ENCODE measurements around the gene ACP4. TPM values are rescaled to one million over a fixed set of nuclear protein-coding genes. Genes with fewer than 3 reads are reported as not detected.
"Not testable (repeated sequence)": the region's sequence is repeated elsewhere in the genome, so short reads cannot be mapped to it uniquely, and the experiment has no call there.

The ACP4 gene
- total RNA-seq, 1 donor = not detected

DNA sequence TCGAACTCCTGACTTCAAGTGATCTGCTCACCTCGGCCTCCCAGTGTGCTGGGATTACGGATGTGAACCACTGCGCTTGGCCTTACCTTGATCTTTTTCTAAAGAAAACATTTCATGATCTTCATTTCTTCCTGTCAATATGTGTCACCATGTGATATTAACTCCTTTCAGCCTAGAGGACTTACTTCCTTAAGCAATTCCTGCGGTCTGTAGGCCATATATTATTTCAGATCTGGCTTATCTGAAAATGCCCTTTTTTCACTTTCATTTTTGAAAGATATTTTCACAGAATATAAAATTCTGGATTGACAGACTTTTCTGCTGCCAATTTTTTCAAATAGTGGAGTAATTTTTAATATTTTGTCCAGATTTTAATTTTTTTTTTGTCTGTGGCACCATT, 21.9 kb upstream of the ACP4 start:
- Histone ChIP-seq H3K36me3 (ENCODE audit: insufficient read depth, low read length) (no peaks in the 10 kb centered on the region), H3K27me3 (ENCODE audit: insufficient read depth, low read length) (no peaks in the 10 kb centered on the region), H4K20me1 (ENCODE audit: insufficient read depth, low read length) (no peaks in the 10 kb centered on the region)

DNA sequence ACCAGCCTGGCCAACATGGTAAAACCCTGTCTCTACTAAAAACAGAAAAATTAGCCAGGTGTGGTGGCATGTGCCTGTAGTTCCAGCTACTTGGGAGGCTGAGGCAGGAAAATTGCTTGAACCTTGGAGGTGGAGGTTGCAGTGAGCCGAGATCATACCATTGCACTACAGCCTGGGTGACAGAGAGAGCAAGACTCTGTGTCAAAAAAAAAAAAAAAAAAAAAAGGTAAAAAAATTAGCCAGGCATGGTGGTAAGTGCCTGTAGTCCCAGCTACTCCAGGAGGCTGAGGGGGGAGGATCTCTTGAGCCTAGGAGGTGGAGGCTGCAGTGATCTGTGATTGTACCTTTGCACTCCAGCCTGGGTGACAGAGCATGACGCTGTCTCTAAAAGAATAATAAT, 20.1 kb upstream of the ACP4 start, which contains the start of gene GPR32:
TSS of gene GPR32 (plus strand) at position 301 of the 400 bp plus-strand sequence. CDS start 137 bp downstream, outside the sequence.
- not testable (repeated sequence) for H3K4me3 ChIP-seq (ENCODE audit: insufficient read depth, low read length); H2AFZ ChIP-seq (ENCODE audit: low read length); H3K9me3 ChIP-seq (ENCODE audit: low read depth, low read length); H3K4me2 ChIP-seq (ENCODE audit: insufficient read depth, low read length); H3K27me3 ChIP-seq (ENCODE audit: insufficient read depth, low read length); H3K27ac ChIP-seq (ENCODE audit: low read depth, low read length); H3K79me2 ChIP-seq (ENCODE audit: insufficient read depth, low read length); DNase-seq (ENCODE audit: insufficient read length, low spot score, missing footprints); H3K36me3 ChIP-seq (ENCODE audit: insufficient read depth, low read length); H4K20me1 ChIP-seq (ENCODE audit: insufficient read depth, low read length); H3K4me1 ChIP-seq (ENCODE audit: insufficient read depth, low read length)

More for the DNA sequence above, 21.9 kb upstream of the ACP4 start:
- no peaks in the 10 kb centered on the region for H3K9me3 ChIP-seq (ENCODE audit: low read depth, low read length)
- DNase-seq (ENCODE audit: insufficient read length, low spot score, missing footprints) = no peak
- H3K4me3 ChIP-seq (ENCODE audit: insufficient read depth, low read length) = no peak overlapping the region
- no peak overlapping the region for H2AFZ ChIP-seq (ENCODE audit: low read length)
- H3K27ac ChIP-seq (ENCODE audit: low read depth, low read length) = no peak overlapping the region
- no peaks in the 10 kb centered on the region for H3K4me1 ChIP-seq (ENCODE audit: insufficient read depth, low read length)
- H3K79me2 ChIP-seq (ENCODE audit: insufficient read depth, low read length) = no peaks in the 10 kb centered on the region
- TF ChIP-seq, protein P1, sequence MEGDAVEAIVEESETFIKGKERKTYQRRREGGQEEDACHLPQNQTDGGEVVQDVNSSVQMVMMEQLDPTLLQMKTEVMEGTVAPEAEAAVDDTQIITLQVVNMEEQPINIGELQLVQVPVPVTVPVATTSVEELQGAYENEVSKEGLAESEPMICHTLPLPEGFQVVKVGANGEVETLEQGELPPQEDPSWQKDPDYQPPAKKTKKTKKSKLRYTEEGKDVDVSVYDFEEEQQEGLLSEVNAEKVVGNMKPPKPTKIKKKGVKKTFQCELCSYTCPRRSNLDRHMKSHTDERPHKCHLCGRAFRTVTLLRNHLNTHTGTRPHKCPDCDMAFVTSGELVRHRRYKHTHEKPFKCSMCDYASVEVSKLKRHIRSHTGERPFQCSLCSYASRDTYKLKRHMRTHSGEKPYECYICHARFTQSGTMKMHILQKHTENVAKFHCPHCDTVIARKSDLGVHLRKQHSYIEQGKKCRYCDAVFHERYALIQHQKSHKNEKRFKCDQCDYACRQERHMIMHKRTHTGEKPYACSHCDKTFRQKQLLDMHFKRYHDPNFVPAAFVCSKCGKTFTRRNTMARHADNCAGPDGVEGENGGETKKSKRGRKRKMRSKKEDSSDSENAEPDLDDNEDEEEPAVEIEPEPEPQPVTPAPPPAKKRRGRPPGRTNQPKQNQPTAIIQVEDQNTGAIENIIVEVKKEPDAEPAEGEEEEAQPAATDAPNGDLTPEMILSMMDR (IDR thresholded peaks at IDR 0.05; ENCODE audit: extremely low read depth, low read depth, low read length) = no peak
- no peak overlapping the region for H3K4me2 ChIP-seq (ENCODE audit: insufficient read depth, low read length)

DNA sequence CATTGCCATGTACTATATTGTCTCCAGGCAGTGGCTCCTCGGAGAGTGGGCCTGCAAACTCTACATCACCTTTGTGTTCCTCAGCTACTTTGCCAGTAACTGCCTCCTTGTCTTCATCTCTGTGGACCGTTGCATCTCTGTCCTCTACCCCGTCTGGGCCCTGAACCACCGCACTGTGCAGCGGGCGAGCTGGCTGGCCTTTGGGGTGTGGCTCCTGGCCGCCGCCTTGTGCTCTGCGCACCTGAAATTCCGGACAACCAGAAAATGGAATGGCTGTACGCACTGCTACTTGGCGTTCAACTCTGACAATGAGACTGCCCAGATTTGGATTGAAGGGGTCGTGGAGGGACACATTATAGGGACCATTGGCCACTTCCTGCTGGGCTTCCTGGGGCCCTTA, 19.3 kb upstream of the ACP4 start:
- Histone ChIP-seq H4K20me1 (ENCODE audit: insufficient read depth, low read length) (no peaks in the 10 kb centered on the region), H3K27ac (ENCODE audit: low read depth, low read length) (no peak overlapping the region), H3K4me3 (ENCODE audit: insufficient read depth, low read length) (no peak overlapping the region), H3K4me2 (ENCODE audit: insufficient read depth, low read length) (no peak overlapping the region), H3K4me1 (ENCODE audit: insufficient read depth, low read length) (no peaks in the 10 kb centered on the region), H3K36me3 (ENCODE audit: insufficient read depth, low read length) (no peaks in the 10 kb centered on the region), H3K27me3 (ENCODE audit: insufficient read depth, low read length) (no peaks in the 10 kb centered on the region), H2AFZ (ENCODE audit: low read length) (no peak overlapping the region), H3K79me2 (ENCODE audit: insufficient read depth, low read length) (no peaks in the 10 kb centered on the region), H3K9me3 (ENCODE audit: low read depth, low read length) (no peaks in the 10 kb centered on the region)
- TF ChIP-seq, protein P1 (IDR thresholded peaks at IDR 0.05; ENCODE audit: extremely low read depth, low read depth, low read length) = no peak
- no peak for DNase-seq (ENCODE audit: insufficient read length, low spot score, missing footprints)

DNA sequence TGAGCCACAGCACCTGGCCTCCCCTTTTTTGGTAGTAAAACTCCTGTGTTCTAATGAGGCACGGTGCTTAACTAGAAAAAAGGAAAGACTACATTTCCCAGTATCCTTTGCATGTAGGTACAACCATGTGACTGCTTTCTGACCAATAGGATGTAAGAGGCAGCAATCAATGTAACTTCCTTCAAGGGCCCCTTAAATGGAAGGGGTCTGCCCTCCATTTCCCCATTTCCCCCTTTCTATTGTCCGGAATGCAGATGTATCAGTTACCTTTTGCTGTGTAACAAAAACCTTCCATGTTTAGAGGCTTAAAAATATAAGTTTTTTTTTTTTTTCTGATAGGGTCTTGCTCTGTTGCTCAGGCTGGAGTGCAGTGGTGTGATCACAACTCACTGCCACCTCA, 17.7 kb upstream of the ACP4 start:
- peak; percentile 80 for DNase-seq (ENCODE audit: insufficient read length, low spot score, missing footprints)
- H3K79me2 ChIP-seq (ENCODE audit: insufficient read depth, low read length) = no peaks in the 10 kb centered on the region

DNA sequence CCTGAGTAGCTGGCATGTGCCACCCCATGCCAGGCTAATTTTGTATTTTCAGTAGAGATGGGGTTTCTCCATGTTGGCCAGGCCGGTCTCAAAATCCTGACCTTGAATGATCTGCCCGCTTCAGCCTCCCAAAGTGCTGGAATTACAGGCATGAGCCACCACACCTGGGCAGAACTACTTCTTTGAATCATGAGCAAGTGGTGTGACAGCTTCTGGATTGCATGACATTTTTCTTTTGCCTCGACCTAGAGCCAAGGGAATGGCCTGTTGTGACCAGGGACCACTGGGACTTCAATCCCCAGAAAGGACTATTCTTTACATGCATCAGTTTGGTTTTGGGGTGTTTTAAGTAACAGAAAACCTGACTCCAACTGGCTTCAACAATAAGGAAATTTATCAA, 17.3 kb upstream of the ACP4 start:
- H4K20me1 ChIP-seq (ENCODE audit: insufficient read depth, low read length); H3K9me3 ChIP-seq (ENCODE audit: low read depth, low read length); H3K4me3 ChIP-seq (ENCODE audit: insufficient read depth, low read length); H3K36me3 ChIP-seq (ENCODE audit: insufficient read depth, low read length); H2AFZ ChIP-seq (ENCODE audit: low read length); DNase-seq (ENCODE audit: insufficient read length, low spot score, missing footprints); H3K4me1 ChIP-seq (ENCODE audit: insufficient read depth, low read length); H3K27ac ChIP-seq (ENCODE audit: low read depth, low read length); H3K79me2 ChIP-seq (ENCODE audit: insufficient read depth, low read length); H3K4me2 ChIP-seq (ENCODE audit: insufficient read depth, low read length): not testable (repeated sequence)
- peaks cover 10% of the 10 kb centered on the region for H3K27me3 ChIP-seq (ENCODE audit: insufficient read depth, low read length)

More for the DNA sequence above, 17.7 kb upstream of the ACP4 start:
- no peaks in the 10 kb centered on the region for H3K9me3 ChIP-seq (ENCODE audit: low read depth, low read length)
- no peaks in the 10 kb centered on the region for H3K4me1 ChIP-seq (ENCODE audit: insufficient read depth, low read length)
- H3K4me2 ChIP-seq (ENCODE audit: insufficient read depth, low read length) = no peak overlapping the region
- peaks cover 6% of the 10 kb centered on the region for H3K27me3 ChIP-seq (ENCODE audit: insufficient read depth, low read length)
- H4K20me1 ChIP-seq (ENCODE audit: insufficient read depth, low read length) = no peaks in the 10 kb centered on the region
- no peak overlapping the region for H2AFZ ChIP-seq (ENCODE audit: low read length)
- H3K27ac ChIP-seq (ENCODE audit: low read depth, low read length) = no peak overlapping the region
- TF ChIP-seq, protein P1 (IDR thresholded peaks at IDR 0.05; ENCODE audit: extremely low read depth, low read depth, low read length) = no peak
- H3K4me3 ChIP-seq (ENCODE audit: insufficient read depth, low read length) = no peak overlapping the region
- H3K36me3 ChIP-seq (ENCODE audit: insufficient read depth, low read length) = no peaks in the 10 kb centered on the region

DNA sequence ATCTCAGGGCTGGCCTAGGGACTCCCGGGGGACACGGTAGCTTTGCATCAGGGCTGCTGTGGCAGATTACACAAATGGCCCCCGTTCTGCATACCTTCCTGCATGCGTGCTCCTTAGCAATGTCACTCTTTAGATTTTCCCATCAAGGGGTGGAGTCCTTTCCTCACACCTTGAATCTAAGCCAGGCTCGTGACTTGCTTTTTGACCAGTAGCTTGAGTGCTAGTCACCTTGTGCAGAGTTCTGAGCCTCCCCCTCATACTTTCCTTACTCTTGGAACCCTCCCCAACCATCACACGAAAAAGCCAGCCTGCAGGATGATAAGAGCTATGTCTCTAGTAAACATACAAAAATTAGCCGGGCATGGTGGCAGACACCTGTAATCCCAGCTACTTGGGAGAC, 16.8 kb upstream of the ACP4 start:
- not testable (repeated sequence) for H4K20me1 ChIP-seq (ENCODE audit: insufficient read depth, low read length); H2AFZ ChIP-seq (ENCODE audit: low read length)

More for the DNA sequence above, 16.8 kb upstream of the ACP4 start:
- H3K4me1 ChIP-seq (ENCODE audit: insufficient read depth, low read length); DNase-seq (ENCODE audit: insufficient read length, low spot score, missing footprints); H3K36me3 ChIP-seq (ENCODE audit: insufficient read depth, low read length); H3K9me3 ChIP-seq (ENCODE audit: low read depth, low read length); H3K79me2 ChIP-seq (ENCODE audit: insufficient read depth, low read length); H3K27ac ChIP-seq (ENCODE audit: low read depth, low read length); H3K4me3 ChIP-seq (ENCODE audit: insufficient read depth, low read length); H3K4me2 ChIP-seq (ENCODE audit: insufficient read depth, low read length): not testable (repeated sequence)
- H3K27me3 ChIP-seq (ENCODE audit: insufficient read depth, low read length) = peaks cover 16% of the 10 kb centered on the region
